ENCODE measurements around the gene TPMT. TPM values are rescaled to one million over a fixed set of nuclear protein-coding genes. Genes with fewer than 3 reads are reported as not detected.

TPMT gene
- total RNA-seq, 1 donor from 2014 or later, result 10.5 TPM

DNA sequence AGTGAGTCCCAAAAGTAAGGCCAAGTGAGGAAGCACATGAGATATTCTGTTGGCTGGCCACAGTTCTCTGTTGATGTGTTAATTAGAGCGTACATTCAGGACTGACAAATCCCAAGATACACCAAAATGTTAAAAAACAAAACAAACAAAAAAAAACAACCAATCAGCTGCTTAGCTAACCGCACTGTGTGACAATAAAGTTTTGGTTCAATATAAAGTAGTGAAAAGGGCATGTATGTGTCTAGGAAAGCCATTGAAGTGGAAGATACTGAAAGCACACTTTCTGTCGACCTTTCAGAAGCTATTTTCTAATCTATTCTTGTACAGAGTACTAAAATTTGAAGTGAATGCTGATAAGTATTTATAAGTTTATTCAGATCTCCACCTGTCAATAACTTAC, 58.5 kb downstream of the TPMT start:
- no peak overlapping the region for H3K27ac ChIP-seq (ENCODE audit: low read depth, low read length)
- no peak overlapping the region for H3K4me3 ChIP-seq (ENCODE audit: insufficient read depth, low read depth, low read length)
- DNase-seq (ENCODE audit: low read depth) (no peak), FAIRE-seq (no peak)
- H3K9me3 ChIP-seq (ENCODE audit: insufficient read depth, low read depth, low read length), result no peaks in the 10 kb centered on the region
- H3K9me3 Mint-ChIP-seq (ENCODE audit: unreplicated experiment), result peaks cover 6% of the 10 kb centered on the region
- H3K27ac Mint-ChIP-seq (ENCODE audit: unreplicated experiment), result no peak overlapping the region
- H3K79me2 ChIP-seq (ENCODE audit: insufficient read depth, low read length), result no peaks in the 10 kb centered on the region
- no peak overlapping the region for H3K9ac ChIP-seq (ENCODE audit: low read length)
- peaks cover 6% of the 10 kb centered on the region for H3K4me1 Mint-ChIP-seq (ENCODE audit: low read depth, unreplicated experiment)
- no peak overlapping the region for H3K4me2 ChIP-seq (ENCODE audit: low read length)
- TF ChIP-seq, protein P1, sequence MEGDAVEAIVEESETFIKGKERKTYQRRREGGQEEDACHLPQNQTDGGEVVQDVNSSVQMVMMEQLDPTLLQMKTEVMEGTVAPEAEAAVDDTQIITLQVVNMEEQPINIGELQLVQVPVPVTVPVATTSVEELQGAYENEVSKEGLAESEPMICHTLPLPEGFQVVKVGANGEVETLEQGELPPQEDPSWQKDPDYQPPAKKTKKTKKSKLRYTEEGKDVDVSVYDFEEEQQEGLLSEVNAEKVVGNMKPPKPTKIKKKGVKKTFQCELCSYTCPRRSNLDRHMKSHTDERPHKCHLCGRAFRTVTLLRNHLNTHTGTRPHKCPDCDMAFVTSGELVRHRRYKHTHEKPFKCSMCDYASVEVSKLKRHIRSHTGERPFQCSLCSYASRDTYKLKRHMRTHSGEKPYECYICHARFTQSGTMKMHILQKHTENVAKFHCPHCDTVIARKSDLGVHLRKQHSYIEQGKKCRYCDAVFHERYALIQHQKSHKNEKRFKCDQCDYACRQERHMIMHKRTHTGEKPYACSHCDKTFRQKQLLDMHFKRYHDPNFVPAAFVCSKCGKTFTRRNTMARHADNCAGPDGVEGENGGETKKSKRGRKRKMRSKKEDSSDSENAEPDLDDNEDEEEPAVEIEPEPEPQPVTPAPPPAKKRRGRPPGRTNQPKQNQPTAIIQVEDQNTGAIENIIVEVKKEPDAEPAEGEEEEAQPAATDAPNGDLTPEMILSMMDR (IDR thresholded peaks at IDR 0.05; ENCODE audit: insufficient read depth, low read depth, low read length), result no peak
- no peak for TF ChIP-seq EZH2 (IDR thresholded peaks at IDR 0.05; ENCODE audit: insufficient read depth, low read length)
- H2AFZ ChIP-seq (ENCODE audit: low read depth, low read length), result no peak overlapping the region
- no peaks in the 10 kb centered on the region for H4K20me1 ChIP-seq (ENCODE audit: insufficient read depth, low read length)
- H3K36me3 ChIP-seq (ENCODE audit: insufficient read depth, low read length), result no peaks in the 10 kb centered on the region
- no peaks in the 10 kb centered on the region for H3K4me1 ChIP-seq (ENCODE audit: insufficient read depth, low read length)
- no peaks in the 10 kb centered on the region for H3K36me3 Mint-ChIP-seq (ENCODE audit: low read depth, unreplicated experiment)
- H3K4me3 Mint-ChIP-seq (ENCODE audit: unreplicated experiment), result no peak overlapping the region
- no peaks in the 10 kb centered on the region for H3K27me3 ChIP-seq (ENCODE audit: insufficient read depth, low read length)
- no peaks in the 10 kb centered on the region for H3K27me3 Mint-ChIP-seq (ENCODE audit: low read depth, unreplicated experiment)

DNA sequence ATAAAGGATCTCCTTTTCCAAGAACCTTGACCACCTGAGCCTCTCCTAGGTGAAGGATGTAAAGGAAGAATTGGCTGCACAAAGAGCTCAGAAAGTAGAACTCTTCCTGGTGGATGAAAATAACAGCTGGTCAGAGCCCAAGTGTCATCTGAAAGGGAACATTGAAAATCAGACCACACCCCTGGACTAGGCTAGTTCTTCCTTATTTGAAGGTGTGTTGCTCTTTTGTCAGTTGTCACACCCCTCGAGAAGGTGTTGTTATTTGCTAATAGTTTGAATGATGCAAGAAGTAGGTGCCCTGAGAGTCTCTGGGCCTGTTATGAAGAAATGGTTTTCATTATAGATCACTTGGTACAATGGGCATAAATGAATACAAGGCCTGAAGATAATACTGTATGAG, 63.5 kb downstream of the TPMT start:
- no peak overlapping the region for H3K4me3 ChIP-seq (ENCODE audit: insufficient read depth, low read depth, low read length)
- Mint-ChIP-seq H3K27me3 (ENCODE audit: low read depth, unreplicated experiment) (no peaks in the 10 kb centered on the region), H3K27ac (ENCODE audit: unreplicated experiment) (no peak overlapping the region), H3K9me3 (ENCODE audit: unreplicated experiment) (peaks cover 18% of the 10 kb centered on the region), H3K4me1 (ENCODE audit: low read depth, unreplicated experiment) (no peaks in the 10 kb centered on the region), H3K36me3 (ENCODE audit: low read depth, unreplicated experiment) (peaks cover 3% of the 10 kb centered on the region), H3K4me3 (ENCODE audit: unreplicated experiment) (no peak overlapping the region)
- no peaks in the 10 kb centered on the region for H4K20me1 ChIP-seq (ENCODE audit: insufficient read depth, low read length)
- no peaks in the 10 kb centered on the region for H3K4me1 ChIP-seq (ENCODE audit: insufficient read depth, low read length)
- no peak overlapping the region for H3K27ac ChIP-seq (ENCODE audit: low read depth, low read length)
- no peak for FAIRE-seq
- no peak overlapping the region for H2AFZ ChIP-seq (ENCODE audit: low read depth, low read length)
- no peaks in the 10 kb centered on the region for H3K79me2 ChIP-seq (ENCODE audit: insufficient read depth, low read length)
- no peak for DNase-seq (ENCODE audit: low read depth)
- TF ChIP-seq, protein P1 (IDR thresholded peaks at IDR 0.05; ENCODE audit: insufficient read depth, low read depth, low read length), result no peak
- no peak for TF ChIP-seq EZH2 (IDR thresholded peaks at IDR 0.05; ENCODE audit: insufficient read depth, low read length)
- no peak overlapping the region for H3K9ac ChIP-seq (ENCODE audit: low read length)
- H3K27me3 ChIP-seq (ENCODE audit: insufficient read depth, low read length), result no peaks in the 10 kb centered on the region
- no peak overlapping the region for H3K4me2 ChIP-seq (ENCODE audit: low read length)
- H3K36me3 ChIP-seq (ENCODE audit: insufficient read depth, low read length), result no peaks in the 10 kb centered on the region
- H3K9me3 ChIP-seq (ENCODE audit: insufficient read depth, low read depth, low read length), result no peaks in the 10 kb centered on the region

DNA sequence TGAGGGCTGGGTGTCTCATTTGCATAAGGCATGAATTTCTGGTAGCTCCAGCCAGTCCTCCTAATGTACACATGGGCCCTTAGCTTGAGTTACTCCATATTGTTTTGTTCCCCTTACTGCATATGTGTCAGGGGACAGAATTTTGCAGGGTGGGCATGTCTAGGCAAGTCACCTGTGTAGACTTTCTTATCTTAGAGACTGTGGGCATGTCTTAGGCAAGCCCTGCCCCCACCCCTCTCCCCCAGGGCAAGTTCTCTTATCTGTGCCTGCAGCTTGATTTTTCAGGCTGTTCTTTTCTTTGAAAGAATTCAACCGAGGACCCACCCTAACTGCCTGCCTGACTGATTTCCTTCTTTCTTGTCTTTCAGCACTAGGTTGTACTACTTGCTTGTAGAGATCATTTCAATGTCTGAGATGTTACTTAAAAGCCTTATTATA, 64.5 kb downstream of the TPMT start:
- H3K4me1 ChIP-seq (ENCODE audit: insufficient read depth, low read length), result no peaks in the 10 kb centered on the region
- no peaks in the 10 kb centered on the region for H3K27me3 ChIP-seq (ENCODE audit: insufficient read depth, low read length)
- FAIRE-seq (no peak), DNase-seq (ENCODE audit: low read depth) (no peak)
- Mint-ChIP-seq H3K27ac (ENCODE audit: unreplicated experiment) (no peak overlapping the region), H3K4me3 (ENCODE audit: unreplicated experiment) (no peak overlapping the region), H3K36me3 (ENCODE audit: low read depth, unreplicated experiment) (peaks cover 3% of the 10 kb centered on the region), H3K4me1 (ENCODE audit: low read depth, unreplicated experiment) (no peaks in the 10 kb centered on the region), H3K9me3 (ENCODE audit: unreplicated experiment) (peaks cover 18% of the 10 kb centered on the region), H3K27me3 (ENCODE audit: low read depth, unreplicated experiment) (no peaks in the 10 kb centered on the region)
- no peaks in the 10 kb centered on the region for H3K9me3 ChIP-seq (ENCODE audit: insufficient read depth, low read depth, low read length)
- H3K4me3 ChIP-seq (ENCODE audit: insufficient read depth, low read depth, low read length), result no peak overlapping the region
- no peak overlapping the region for H3K9ac ChIP-seq (ENCODE audit: low read length)
- H2AFZ ChIP-seq (ENCODE audit: low read depth, low read length), result no peak overlapping the region
- no peaks in the 10 kb centered on the region for H4K20me1 ChIP-seq (ENCODE audit: insufficient read depth, low read length)
- no peak overlapping the region for H3K4me2 ChIP-seq (ENCODE audit: low read length)
- no peak for TF ChIP-seq EZH2 (IDR thresholded peaks at IDR 0.05; ENCODE audit: insufficient read depth, low read length)
- TF ChIP-seq, protein P1 (IDR thresholded peaks at IDR 0.05; ENCODE audit: insufficient read depth, low read depth, low read length), result no peak
- H3K27ac ChIP-seq (ENCODE audit: low read depth, low read length), result no peak overlapping the region
- H3K79me2 ChIP-seq (ENCODE audit: insufficient read depth, low read length), result no peaks in the 10 kb centered on the region
- no peaks in the 10 kb centered on the region for H3K36me3 ChIP-seq (ENCODE audit: insufficient read depth, low read length)
